H9 (cell line): ENCODE data around the gene PLEKHA7. TPM values are rescaled to one million over a fixed set of nuclear protein-coding genes. Genes with fewer than 3 reads are reported as not detected.

Experiments
- DNase-seq: peaks from one replicate; pipeline ENCODE4 v3.0.0-alpha.2; 2017
- H2AFZ ChIP-seq: one replicate; pipeline ENCODE4 v1.6.1; 2013; ENCODE audit warnings: mild to moderate bottlenecking, low read length, control low read depth, moderate library complexity
- H2AK5ac ChIP-seq: 2 replicates; pipeline ENCODE4 v1.6.1; 2013; ENCODE audit warnings: low read length, control low read depth, mixed read lengths; ENCODE audit not compliant: insufficient read length
- H2BK120ac ChIP-seq: one replicate; pipeline ENCODE4 v1.6.1; 2013; ENCODE audit warnings: low read depth, mild to moderate bottlenecking, low read length, control low read depth, inconsistent platforms; ENCODE audit not compliant: poor library complexity, severe bottlenecking
- H2BK12ac ChIP-seq: 2 replicates; pipeline ENCODE4 v1.6.1; 2013; ENCODE audit warnings: low read length, control low read depth, mixed read lengths, low read depth; ENCODE audit not compliant: insufficient read length
- H2BK15ac ChIP-seq: 2 replicates; pipeline ENCODE4 v1.6.1; 2013; ENCODE audit warnings: low read depth, low read length, control low read depth
- H2BK20ac ChIP-seq: one replicate; pipeline ENCODE4 v1.6.1; 2013; ENCODE audit warnings: low read depth, mild to moderate bottlenecking, low read length, control low read depth, inconsistent platforms; ENCODE audit not compliant: poor library complexity, severe bottlenecking
- H2BK5ac ChIP-seq: 2 replicates; pipeline ENCODE4 v1.6.1; 2013; ENCODE audit warnings: low read length, control low read depth, mixed read lengths; ENCODE audit not compliant: insufficient read length
- H3K14ac ChIP-seq: 2 replicates; pipeline ENCODE4 v1.6.1; 2013; ENCODE audit warnings: low read length, control low read depth; ENCODE audit not compliant: insufficient read depth
- H3K18ac ChIP-seq: 2 replicates; pipeline ENCODE4 v1.6.1; 2013; ENCODE audit warnings: low read depth, mild to moderate bottlenecking, mixed read lengths, low read length, control low read depth; ENCODE audit not compliant: insufficient read length
- H3K23ac ChIP-seq: 2 replicates; pipeline ENCODE4 v1.6.1; 2013; ENCODE audit warnings: low read length, control low read depth, mixed read lengths, low read depth; ENCODE audit not compliant: insufficient read length
- H3K23me2 ChIP-seq: 2 replicates; pipeline ENCODE4 v1.6.1; 2013; ENCODE audit warnings: low read depth, mild to moderate bottlenecking, mixed read lengths, low read length, control low read depth; ENCODE audit not compliant: insufficient read length, poor library complexity, severe bottlenecking
- H3K27ac ChIP-seq: 2 replicates; pipeline ENCODE4 v1.5.1; 2013; ENCODE audit warnings: low read length, control low read depth, mixed read lengths, low read depth; ENCODE audit not compliant: insufficient read length
- H3K27me3 ChIP-seq: 2 replicates; pipeline ENCODE4 v1.6.1; 2013; ENCODE audit warnings: low read length, control low read depth, inconsistent platforms; ENCODE audit not compliant: insufficient read depth
- H3K4ac ChIP-seq: 2 replicates; pipeline ENCODE4 v1.6.1; 2013; ENCODE audit warnings: low read depth, mild to moderate bottlenecking, control low read depth, inconsistent platforms, low read length, moderate library complexity
- H3K4me1 ChIP-seq: 2 replicates; pipeline ENCODE4 v1.6.1; 2013; ENCODE audit warnings: low read length, control low read depth, inconsistent platforms; ENCODE audit not compliant: insufficient read depth
- H3K4me2 ChIP-seq: 2 replicates; pipeline ENCODE4 v1.6.1; 2013; ENCODE audit warnings: low read length, control low read depth, mixed read lengths; ENCODE audit not compliant: insufficient read length, insufficient read depth
- H3K56ac ChIP-seq: 2 replicates; pipeline ENCODE4 v1.6.1; 2013; ENCODE audit warnings: low read depth, mild to moderate bottlenecking, mixed read lengths, low read length, control low read depth; ENCODE audit not compliant: insufficient read length
- H3K79me1 ChIP-seq: 2 replicates; pipeline ENCODE4 v1.6.1; 2013; ENCODE audit warnings: low read depth, mild to moderate bottlenecking, moderate library complexity, low read length, control low read depth, inconsistent platforms; ENCODE audit not compliant: insufficient read depth, poor library complexity, severe bottlenecking
- H3K79me2 ChIP-seq: 2 replicates; pipeline ENCODE4 v1.6.1; 2013; ENCODE audit warnings: low read length, control low read depth, inconsistent platforms; ENCODE audit not compliant: insufficient read depth
- H3K9ac ChIP-seq: 2 replicates; pipeline ENCODE4 v1.6.1; 2013; ENCODE audit warnings: low read length, control low read depth, mixed read lengths; ENCODE audit not compliant: insufficient read length; ENCODE audit errors: extremely low read depth
- H3K9me3 ChIP-seq: one replicate; pipeline ENCODE4 v1.6.1; 2013; ENCODE audit warnings: low read depth, low read length, inconsistent platforms; ENCODE audit not compliant: control insufficient read depth
- H3T11ph ChIP-seq: one replicate; pipeline ENCODE4 v1.6.1; 2013; ENCODE audit warnings: mild to moderate bottlenecking, low read length, control low read depth, inconsistent platforms
- H4K20me1 ChIP-seq: one replicate; pipeline ENCODE4 v1.6.1; 2013; ENCODE audit not compliant: control insufficient read depth, insufficient read length, insufficient read depth
- H4K5ac ChIP-seq: 2 replicates; pipeline ENCODE4 v1.6.1; 2013; ENCODE audit warnings: low read depth, mild to moderate bottlenecking, mixed read lengths, low read length, control low read depth; ENCODE audit not compliant: insufficient read length
- H4K8ac ChIP-seq: replicated peaks from 2 replicates; pipeline ENCODE4 v1.6.1; 2013; ENCODE audit warnings: low read length, control low read depth, mixed read lengths, low read depth; ENCODE audit not compliant: insufficient read length
- H4K91ac ChIP-seq: 2 replicates; pipeline ENCODE4 v1.6.1; 2013; ENCODE audit warnings: low read depth, mild to moderate bottlenecking, moderate library complexity, mixed read lengths, low read length, control low read depth; ENCODE audit not compliant: insufficient read length
- H3K27ac Mint-ChIP-seq, 3 experiments: 2 replicates in 2 of 3; 3 replicates in 1 of 3; pipeline ENCODE4 v1.8.0; 2020 to 2021; ENCODE audit warnings: mixed read lengths in 3 of 3, mild to moderate bottlenecking in 1 of 3, moderate library complexity in 1 of 3
- H3K27me3 Mint-ChIP-seq: 2 replicates; pipeline ENCODE4 v1.8.0; 2021; ENCODE audit warnings: low read depth, mild to moderate bottlenecking, moderate library complexity, mixed read lengths
- H3K36me3 Mint-ChIP-seq, 3 experiments: 2 replicates in 2 of 3; 3 replicates in 1 of 3; pipeline ENCODE4 v1.8.0; 2020 to 2021; ENCODE audit warnings: low read depth in 3 of 3, mixed read lengths in 3 of 3; ENCODE audit not compliant: insufficient read depth in 1 of 3
- H3K4me1 Mint-ChIP-seq, 2 experiments: 2 replicates each; pipeline ENCODE4 v1.8.0; 2020; ENCODE audit warnings: mixed read lengths in 2 of 2
- H3K4me3 Mint-ChIP-seq, 2 experiments: 2 replicates in 1 of 2; 3 replicates in 1 of 2; pipeline ENCODE4 v1.8.0; 2020 to 2021; ENCODE audit warnings: mild to moderate bottlenecking in 2 of 2, mixed read lengths in 2 of 2, moderate library complexity in 1 of 2
- H3K9me3 Mint-ChIP-seq, 2 experiments: 2 replicates in 1 of 2; 3 replicates in 1 of 2; pipeline ENCODE4 v1.8.0; 2020; ENCODE audit warnings: mild to moderate bottlenecking in 2 of 2, mixed read lengths in 2 of 2, moderate library complexity in 1 of 2
- WGBS: extraction: QIAGEN DNeasy Blood & Tissue Kit; methylation state at CpG from one replicate; pipeline ENCODE4 v1.1.7; 2013; ENCODE audit warnings: missing lambda C conversion rate, low lambda C conversion rate, mixed read lengths; ENCODE audit not compliant: insufficient read length; ENCODE audit errors: extremely low coverage; 5-methylcytosine and 5-hydroxymethylcytosine counted together
- total RNA-seq: library from RNA; stranded (reverse); gene quantifications from 2 replicates; pipeline ENCODE4 v1.2.1, GENCODE V29; 2021
- TF ChIP-seq, protein P1 (sequence below): fragments of 200-600 bp; sonication (generic); conservative IDR thresholded peaks from 3 replicates; pipeline ENCODE4 v1.8.0; 2021; ENCODE audit warnings: antibody characterized with exemption, mild to moderate bottlenecking

Gene PLEKHA7
- total RNA-seq, 1 experiment from 2014 or later: 21.0 TPM

- no peaks in the 10 kb centered on the region for H3K4me1 ChIP-seq
- H2AFZ ChIP-seq: no peak overlapping the region
- no peaks in the 10 kb centered on the region for H3K9me3 Mint-ChIP-seq
Measured at GRCh38 chr11:16759857-16760508, 254.2 kb downstream of the PLEKHA7 start.

More at GRCh38 chr11:16759857-16760508, 254.2 kb downstream of the PLEKHA7 start:
- DNase-seq: no peak
- Mint-ChIP-seq H3K27me3 (no peaks in the 10 kb centered on the region), H3K27ac (no peak overlapping the region), H3K36me3 (peaks cover 6 to 31% (median 25%) of the 10 kb centered on the region in 3 experiments; a peak in 6 of 7 replicates), H3K4me1 (no peaks in the 10 kb centered on the region), H3K4me3 (no peak overlapping the region)
- no peak overlapping the region for H3K27ac ChIP-seq
- TF ChIP-seq, protein P1, sequence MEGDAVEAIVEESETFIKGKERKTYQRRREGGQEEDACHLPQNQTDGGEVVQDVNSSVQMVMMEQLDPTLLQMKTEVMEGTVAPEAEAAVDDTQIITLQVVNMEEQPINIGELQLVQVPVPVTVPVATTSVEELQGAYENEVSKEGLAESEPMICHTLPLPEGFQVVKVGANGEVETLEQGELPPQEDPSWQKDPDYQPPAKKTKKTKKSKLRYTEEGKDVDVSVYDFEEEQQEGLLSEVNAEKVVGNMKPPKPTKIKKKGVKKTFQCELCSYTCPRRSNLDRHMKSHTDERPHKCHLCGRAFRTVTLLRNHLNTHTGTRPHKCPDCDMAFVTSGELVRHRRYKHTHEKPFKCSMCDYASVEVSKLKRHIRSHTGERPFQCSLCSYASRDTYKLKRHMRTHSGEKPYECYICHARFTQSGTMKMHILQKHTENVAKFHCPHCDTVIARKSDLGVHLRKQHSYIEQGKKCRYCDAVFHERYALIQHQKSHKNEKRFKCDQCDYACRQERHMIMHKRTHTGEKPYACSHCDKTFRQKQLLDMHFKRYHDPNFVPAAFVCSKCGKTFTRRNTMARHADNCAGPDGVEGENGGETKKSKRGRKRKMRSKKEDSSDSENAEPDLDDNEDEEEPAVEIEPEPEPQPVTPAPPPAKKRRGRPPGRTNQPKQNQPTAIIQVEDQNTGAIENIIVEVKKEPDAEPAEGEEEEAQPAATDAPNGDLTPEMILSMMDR: no peak
- H3K18ac ChIP-seq: no peak overlapping the region
- no peak overlapping the region for H3K23ac ChIP-seq
- no peak overlapping the region for H3K56ac ChIP-seq
- no peak overlapping the region for H3K4me2 ChIP-seq
- H3K4ac ChIP-seq: no peak overlapping the region
- H2BK12ac ChIP-seq: no peak overlapping the region
- no peaks in the 10 kb centered on the region for H3K9me3 ChIP-seq
- H4K5ac ChIP-seq: no peak overlapping the region
- no peak overlapping the region for H3K14ac ChIP-seq
- H3K27me3 ChIP-seq: no peaks in the 10 kb centered on the region
- H4K91ac ChIP-seq: no peak overlapping the region
- H3K9ac ChIP-seq: no peak overlapping the region
- H3K79me1 ChIP-seq: no peaks in the 10 kb centered on the region
- H2BK5ac ChIP-seq: no peak overlapping the region
- no peak overlapping the region for H2AK5ac ChIP-seq
- H4K8ac ChIP-seq: no peak overlapping the region
- no peak overlapping the region for H2BK120ac ChIP-seq
- H4K20me1 ChIP-seq: no peaks in the 10 kb centered on the region
- H3K79me2 ChIP-seq: no peaks in the 10 kb centered on the region
- H3T11ph ChIP-seq: no peak overlapping the region
- H3K23me2 ChIP-seq: no peaks in the 10 kb centered on the region
- no CpG with 5 or more reads among the region's 8 CpGs for WGBS
- no peak overlapping the region for H2BK20ac ChIP-seq
- H2BK15ac ChIP-seq: no peak overlapping the region
